Right lobe of liver (tissue), 6 donors: ENCODE data around the gene SNRPA. TPM values are rescaled to one million over a fixed set of nuclear protein-coding genes. Genes with fewer than 3 reads are reported as not detected.
A peak's percentile ranks its signal among the peaks of the same experiment; 100 is the strongest.

Source experiments
- ATAC-seq, 4 donors: fragments of 200-7000 bp; cut with Tn5 transposase; one replicate each; pipeline ENCODE4 v1.9.1; 2020; ENCODE audit warnings: mild to moderate bottlenecking in 4 of 4, moderate library complexity in 4 of 4
- DNase-seq, 3 donors: peaks; one replicate each; pipeline ENCODE4 v3.0.0-alpha.2; 2020
- H3K27ac ChIP-seq, 3 donors: fragments of 200-600 bp; one replicate each; pipeline ENCODE4 v1.8.0; 2022
- H3K27me3 ChIP-seq, 2 donors: fragments of 200-600 bp; one replicate each; pipeline ENCODE4 v1.8.0; 2022
- H3K36me3 ChIP-seq, 4 donors: fragments of 200-600 bp; sonication (generic) in 1 of 4; one replicate each; pipeline versions ENCODE4 v1.5.1 to v1.8.0; 2017 to 2022; ENCODE audit warnings: control low read depth in 1 of 4
- H3K4me1 ChIP-seq, 4 donors: fragments of 200-600 bp; sonication (generic) in 1 of 4; one replicate each; pipeline versions ENCODE4 v1.5.1 to v1.8.0; 2017 to 2022; ENCODE audit warnings: control low read depth in 1 of 4
- H3K4me3 ChIP-seq, 3 donors: fragments of 200-600 bp; one replicate each; pipeline ENCODE4 v1.8.0; 2022
- H3K9me3 ChIP-seq, 4 donors: fragments of 200-600 bp; sonication (generic) in 1 of 4; one replicate each; pipeline versions ENCODE4 v1.5.1 to v1.8.0; 2017 to 2022; ENCODE audit warnings: control low read depth in 1 of 4
- CTCF ChIP-seq, 4 donors: fragments of 200-600 bp in 3 of 4; fragments of 450-650 bp in 1 of 4; IDR thresholded peaks; one replicate each; pipeline versions ENCODE4 v1.5.1 to v1.8.0; 2016 to 2022; ENCODE audit warnings: antibody characterized with exemption in 4 of 4, mild to moderate bottlenecking in 2 of 4
- POLR2A ChIP-seq: fragments of 450-650 bp; IDR thresholded peaks from one replicate; pipeline ENCODE4 v1.6.1; 2017; ENCODE audit warnings: antibody characterized with exemption, mild to moderate bottlenecking
- WGBS: methylation state at CpG from one replicate; pipeline ENCODE4 v1.1.6; 2018; ENCODE audit warnings: low coverage, low lambda C conversion rate; ENCODE audit not compliant: insufficient coverage; ENCODE audit errors: missing lambda C conversion rate; 5-methylcytosine and 5-hydroxymethylcytosine counted together
- intact Hi-C, 2 donors: fragments of 100-400 bp; cut with DNase I; formaldehyde crosslinking; loops; one replicate each; pipeline versions ENCODE4 v1.11.2 to v1.14.1; 2022
- total RNA-seq, 6 experiments: library from RNA; depleted of rRNA in 2 of 6; stranded (reverse); fragments of >200 nt in 2 of 6; fragmentation: NEBNext Ultra II Directional in 3 of 6; extraction: Animal tissue kit (Norgen Biotek cat#: 25700) in 3 of 6; gene quantifications; one replicate each; pipeline versions ENCODE4 v1.1.0 to v1.2.4, GENCODE V29; 2016 to 2023
- donor health status: DM: no; HTN: yes; CAD: no.
- donor health status: DM: no; HTN: no; CAD: no.
- donor health status: DM: no; HTN: no; CAD: no.
- donor health status: DM: no; HTN: yes; CAD: no.
- donor health status: DM: no; HTN: yes; CAD: no.

SNRPA gene
- total RNA-seq, 6 experiments from 2014 or later = 21.4 to 33.1 (median 24.7) TPM

- intact Hi-C loops = no loop called here
- H3K4me3 ChIP-seq = no peak overlapping the region
- no peaks in the 10 kb centered on the region for H3K27me3 ChIP-seq
- ATAC-seq (peak; percentile 56 to 86 (median 68)), DNase-seq (peak; percentile 50 to 81 (median 78))
- WGBS = 0% methylated on average over 1 of the region's 17 CpGs
- TF ChIP-seq POLR2A (no peak), CTCF (IDR thresholded peaks at IDR 0.05) (peak in 1 of 4 donors; percentile 25)
- H3K9me3 ChIP-seq = no peaks in the 10 kb centered on the region
- peaks cover 0 to 17% (median under 1%) of the 10 kb centered on the region in 4 donors for H3K36me3 ChIP-seq
- H3K27ac ChIP-seq = no peak overlapping the region
- peaks cover 0 to 7% (median 0%) of the 10 kb centered on the region in 4 donors for H3K4me1 ChIP-seq
Observed at GRCh38 chr19:40742477-40742876, 8.5 kb upstream of the SNRPA start.

- H3K4me1 ChIP-seq = peaks cover 0 to 7% (median 0%) of the 10 kb centered on the region in 4 donors
- H3K36me3 ChIP-seq = peaks cover 0 to 13% (median 0%) of the 10 kb centered on the region in 4 donors
- TF ChIP-seq CTCF (IDR thresholded peaks at IDR 0.05) = no peak
- no peak for TF ChIP-seq POLR2A
- no peak overlapping the region for H3K4me3 ChIP-seq
- H3K9me3 ChIP-seq = no peaks in the 10 kb centered on the region
- ATAC-seq (no peak), DNase-seq (no peak)
- WGBS = 80% methylated on average over 1 of the region's 12 CpGs
- no peak overlapping the region for H3K27ac ChIP-seq
- H3K27me3 ChIP-seq = no peaks in the 10 kb centered on the region
- intact Hi-C loops = no loop called here
Observed at GRCh38 chr19:40742886-40743285, 8.1 kb upstream of the SNRPA start.

DNA sequence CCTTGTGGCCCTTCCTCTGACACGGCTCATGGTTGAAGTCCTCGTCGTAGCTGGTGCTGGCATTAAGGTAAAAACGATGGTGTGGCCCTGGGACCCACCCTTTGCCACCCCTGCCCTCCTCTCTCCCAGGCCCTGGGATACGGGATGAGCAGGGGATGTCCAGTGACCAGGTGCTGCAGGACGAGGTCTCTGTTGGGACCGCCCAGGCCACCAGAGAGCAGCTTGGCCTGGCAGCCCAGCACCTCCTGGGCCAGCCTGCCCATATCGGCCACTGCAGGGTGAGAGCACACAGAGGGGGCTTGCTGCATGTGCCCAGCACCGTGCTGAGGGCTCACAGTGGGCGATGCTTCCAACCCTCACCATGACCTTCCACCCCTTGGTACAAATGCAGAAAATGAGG is 7.1 kb upstream of the SNRPA start:
- DNase-seq = no peak
- 83% methylated on average over 1 of the region's 10 CpGs for WGBS
- H3K4me3 ChIP-seq = no peak overlapping the region
- H3K27me3 ChIP-seq = no peaks in the 10 kb centered on the region
- peaks cover 0 to 12% (median 0%) of the 10 kb centered on the region in 4 donors for H3K4me1 ChIP-seq
- no peak for ATAC-seq
- no peak overlapping the region for H3K27ac ChIP-seq
- TF ChIP-seq POLR2A (no peak), CTCF (IDR thresholded peaks at IDR 0.05) (no peak)
- H3K9me3 ChIP-seq = no peaks in the 10 kb centered on the region
- intact Hi-C loops = no loop called here
- H3K36me3 ChIP-seq = peaks cover 0 to 8% (median 0%) of the 10 kb centered on the region in 4 donors

DNA sequence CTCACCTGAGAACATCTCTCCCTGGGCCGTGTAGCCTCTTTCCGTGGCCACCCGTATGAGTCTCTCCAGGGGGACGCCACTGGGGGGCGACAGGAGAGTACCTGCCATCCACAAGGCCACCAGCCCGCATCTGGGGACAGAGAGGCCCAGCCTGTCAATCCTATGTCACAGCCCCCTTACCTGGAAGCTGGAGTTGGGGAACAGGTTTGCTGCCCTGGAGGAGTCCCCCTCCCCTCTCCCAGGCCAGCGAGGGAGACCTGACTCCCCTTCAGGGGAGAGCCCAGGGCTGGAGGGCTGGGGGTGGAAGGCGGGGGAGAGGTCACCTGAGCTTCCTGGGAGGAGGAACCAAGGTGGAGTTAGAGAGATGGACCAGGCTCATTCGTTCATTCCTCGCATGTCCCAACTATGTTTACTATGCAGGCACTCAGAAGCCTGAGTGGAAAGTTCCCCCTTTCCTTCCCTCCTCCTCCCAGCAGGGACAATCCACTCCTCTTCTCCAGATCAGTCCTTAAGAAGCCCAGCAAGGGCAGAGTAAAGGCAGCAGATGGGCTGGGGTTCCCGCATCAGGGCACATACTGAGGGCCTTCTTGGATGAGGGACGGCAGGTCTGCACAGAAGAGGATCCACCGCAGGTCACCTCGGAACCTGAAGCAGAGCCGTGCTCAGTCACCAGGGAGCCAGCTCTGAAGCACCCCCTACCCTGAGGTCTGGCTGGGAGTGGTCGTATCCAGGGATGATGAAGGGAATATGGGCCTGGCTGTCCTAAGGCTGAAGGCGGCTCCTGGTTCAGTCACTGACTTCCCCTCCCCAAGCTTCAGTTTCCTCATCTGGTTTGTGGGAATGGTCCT is 6.2 kb upstream of the SNRPA start:
- Histone ChIP-seq H3K36me3 (no peaks in the 10 kb centered on the region), H3K4me3 (no peak overlapping the region)

More for the DNA sequence above, 6.2 kb upstream of the SNRPA start:
- WGBS = 100% methylated on average over 1 of the region's 17 CpGs
- H3K9me3 ChIP-seq = no peaks in the 10 kb centered on the region
- H3K27me3 ChIP-seq = no peaks in the 10 kb centered on the region
- intact Hi-C loops = no loop called here
- no peak overlapping the region for H3K27ac ChIP-seq
- TF ChIP-seq POLR2A (no peak), CTCF (IDR thresholded peaks at IDR 0.05) (peak in 2 of 4 donors; percentile 18 to 19)
- peak; percentile 14 to 35 (median 19) for ATAC-seq
- peaks cover 0 to 20% (median 4%) of the 10 kb centered on the region in 4 donors for H3K4me1 ChIP-seq
- no peak for DNase-seq
